ENCODE data around the gene PAM. TPM values are rescaled to one million over a fixed set of nuclear protein-coding genes. Genes with fewer than 3 reads are reported as not detected.
"Not testable (repeated sequence)": the region's sequence is repeated elsewhere in the genome, so short reads cannot be mapped to it uniquely, and the experiment has no call there.

PAM gene
- total RNA-seq, 1 donor from 2014 or later = 250 TPM

DNA sequence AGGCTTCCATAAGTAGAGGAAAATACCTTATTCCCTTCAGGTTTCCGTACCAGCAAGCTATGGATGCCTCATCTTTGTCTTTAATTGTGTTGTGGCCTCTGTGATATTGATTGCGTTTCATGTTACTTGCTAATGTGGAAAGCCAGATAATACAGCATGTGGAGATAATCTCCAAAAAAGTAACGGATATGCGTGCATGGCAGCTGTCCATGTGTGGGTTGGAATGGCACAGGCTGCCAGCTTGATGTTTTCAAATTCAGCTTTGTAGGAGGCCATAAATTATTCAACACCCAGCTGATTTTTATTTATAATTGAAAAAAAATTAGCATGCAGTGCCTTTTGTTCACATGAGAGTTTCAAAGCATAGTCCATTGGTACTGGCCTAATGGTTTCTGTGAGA, 219.9 kb downstream of the PAM start:
- DNase-seq (ENCODE audit: extremely low read depth, low read depth, low spot score) = no peak

DNA sequence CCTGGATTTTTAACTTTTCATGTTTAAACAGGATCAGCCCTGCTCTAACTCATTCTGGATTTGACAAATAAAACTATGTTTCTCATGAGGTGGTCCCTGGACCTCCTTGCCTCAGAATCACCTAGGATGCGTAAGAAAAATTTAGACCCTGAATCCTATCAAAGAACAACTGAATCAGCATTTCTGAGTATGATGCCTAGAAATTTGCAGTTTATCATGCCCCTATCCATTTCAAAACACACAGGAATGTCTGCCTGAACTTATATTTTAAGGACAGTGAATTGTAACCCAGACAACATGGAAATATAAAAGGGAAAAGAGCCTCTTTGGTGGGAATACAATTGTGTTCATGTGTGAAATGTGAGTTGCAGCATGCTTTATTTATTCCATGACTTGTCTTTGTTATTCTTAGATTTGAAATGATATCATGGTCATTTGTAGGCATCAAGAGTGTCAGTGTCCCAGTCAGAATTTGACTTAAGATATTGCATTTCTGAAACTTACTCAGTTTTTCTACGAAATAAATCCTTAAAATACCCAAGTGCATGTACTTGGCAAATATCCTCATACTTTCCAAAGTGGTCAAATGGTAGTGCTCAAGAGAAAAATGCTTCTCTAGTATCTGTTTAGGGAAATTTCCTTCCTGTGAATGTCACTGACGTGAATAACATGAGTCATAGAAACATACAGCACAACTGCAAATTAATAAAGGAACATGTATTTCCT, 220.5 kb downstream of the PAM start:
- peak; percentile 68 for DNase-seq (ENCODE audit: extremely low read depth, low read depth, low spot score)

DNA sequence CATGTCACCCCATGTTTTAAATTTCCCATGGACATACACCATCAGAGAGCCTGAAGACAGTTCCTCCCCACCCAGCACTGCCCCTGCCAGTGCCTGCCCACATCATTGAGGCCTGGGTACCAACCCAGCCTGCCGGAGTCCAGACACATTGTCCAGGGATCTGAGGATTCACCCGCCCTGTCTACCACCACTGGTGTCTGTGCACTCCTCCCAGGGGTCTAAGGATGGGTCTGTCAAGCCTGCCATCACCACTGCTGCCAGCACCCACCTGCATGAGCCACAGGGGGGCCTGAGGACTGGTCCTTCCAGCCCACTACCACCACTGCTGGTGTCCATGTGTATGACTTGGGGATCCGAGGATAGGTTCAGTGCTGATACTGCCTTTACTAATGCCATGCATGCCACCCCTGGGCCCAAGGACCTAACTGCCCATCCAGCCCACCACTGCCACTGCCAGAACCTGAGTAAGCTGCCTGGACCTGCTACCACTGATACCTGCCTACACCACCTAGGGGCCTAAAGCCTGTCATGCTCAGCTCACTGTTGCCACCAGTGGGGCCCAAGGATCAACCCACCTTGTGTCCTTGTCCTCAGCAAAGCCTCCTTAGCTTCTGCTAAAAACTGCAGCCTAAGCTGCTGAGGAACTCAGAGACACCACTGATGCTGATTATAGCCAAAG, 227.0 kb downstream of the PAM start:
- no peak for DNase-seq (ENCODE audit: extremely low read depth, low read depth, low spot score)

DNA sequence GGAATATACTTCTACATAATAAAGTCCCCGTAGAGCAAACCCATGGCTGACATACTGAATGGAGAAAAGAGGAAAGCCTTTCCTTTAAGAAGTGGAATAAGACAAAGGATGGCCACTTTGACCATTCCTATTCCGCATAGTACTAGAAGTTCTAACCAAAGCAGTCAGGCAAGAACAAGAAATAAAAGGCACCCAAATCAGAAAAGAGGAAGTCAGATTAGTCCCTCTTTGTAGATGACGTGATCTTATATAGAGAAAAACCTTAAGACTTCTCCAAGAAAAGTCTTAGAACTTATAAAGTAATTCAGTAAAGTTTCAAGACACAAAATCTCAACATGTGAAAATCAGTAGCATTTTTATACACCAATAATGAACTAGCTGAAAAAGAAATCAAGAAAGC, 231.0 kb downstream of the PAM start:
- no peak for DNase-seq (ENCODE audit: extremely low read depth, low read depth, low spot score)

DNA sequence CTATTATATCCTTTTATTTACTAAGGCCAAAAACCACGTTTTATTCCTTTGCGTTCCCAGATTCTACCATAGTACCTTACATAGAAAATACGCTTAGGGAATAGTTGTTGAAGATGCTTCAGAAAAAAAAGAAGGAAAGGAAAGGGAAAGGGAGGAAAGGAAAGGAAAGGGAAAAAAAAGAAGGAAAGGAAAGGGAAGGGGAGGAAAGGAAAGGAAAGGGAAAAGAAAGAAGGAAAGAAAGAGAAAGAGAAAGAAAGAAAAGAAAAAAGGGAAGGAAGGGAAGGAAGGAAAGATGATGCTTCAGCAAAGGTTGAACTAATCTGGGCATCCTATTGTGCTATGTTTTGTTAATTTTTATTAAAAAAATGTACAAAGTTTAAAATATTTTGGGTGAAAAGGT, 233.4 kb downstream of the PAM start:
- no peak for DNase-seq (ENCODE audit: extremely low read depth, low read depth, low spot score)

DNA sequence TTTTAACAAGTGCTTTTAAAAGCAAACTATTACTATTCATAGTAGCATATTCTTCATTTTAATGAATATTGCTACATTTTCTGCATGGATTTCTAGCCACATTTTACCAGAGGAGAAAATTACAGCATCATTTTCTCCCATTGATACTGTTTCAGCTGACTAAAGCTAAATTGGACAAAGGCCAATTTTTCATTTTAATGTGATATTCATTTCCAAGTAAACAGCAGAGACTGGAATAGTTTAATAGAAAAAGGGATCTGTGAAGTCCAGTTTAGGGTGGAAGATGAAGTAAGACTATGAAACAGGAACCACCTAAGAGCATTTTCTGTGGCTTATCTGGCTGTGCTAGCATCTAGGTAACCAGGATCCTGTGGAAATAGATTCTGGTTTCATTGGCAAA, 236.7 kb downstream of the PAM start:
- DNase-seq (ENCODE audit: extremely low read depth, low read depth, low spot score) = no peak

DNA sequence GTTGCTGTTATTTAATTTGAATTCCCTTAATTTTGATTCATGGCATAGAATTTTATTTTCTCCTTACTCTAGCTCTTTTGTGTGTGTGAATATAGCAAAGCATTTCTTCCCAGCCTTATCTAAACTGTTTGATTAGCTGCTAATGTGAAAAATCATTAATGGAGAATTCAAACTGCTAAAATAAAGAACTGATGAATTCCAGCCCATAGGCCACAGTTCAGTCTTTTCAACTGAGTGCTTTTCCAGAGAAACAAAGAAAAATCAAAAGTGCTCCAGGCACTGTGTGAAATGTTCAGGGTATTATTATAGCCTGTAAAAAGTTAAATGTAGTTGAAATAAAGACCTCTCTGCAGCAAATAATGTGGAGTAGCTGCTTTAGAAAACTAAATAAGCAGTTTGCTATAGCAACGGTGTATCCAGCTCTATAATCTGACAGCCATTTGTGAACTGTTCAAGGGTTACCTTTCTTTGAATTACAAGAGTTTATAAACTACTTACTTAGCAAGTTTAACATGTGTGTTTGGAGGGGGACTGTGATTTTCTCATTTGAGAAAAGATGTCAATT, 241.0 kb downstream of the PAM start:
- DNase-seq (ENCODE audit: extremely low read depth, low read depth, low spot score) = no peak

DNA sequence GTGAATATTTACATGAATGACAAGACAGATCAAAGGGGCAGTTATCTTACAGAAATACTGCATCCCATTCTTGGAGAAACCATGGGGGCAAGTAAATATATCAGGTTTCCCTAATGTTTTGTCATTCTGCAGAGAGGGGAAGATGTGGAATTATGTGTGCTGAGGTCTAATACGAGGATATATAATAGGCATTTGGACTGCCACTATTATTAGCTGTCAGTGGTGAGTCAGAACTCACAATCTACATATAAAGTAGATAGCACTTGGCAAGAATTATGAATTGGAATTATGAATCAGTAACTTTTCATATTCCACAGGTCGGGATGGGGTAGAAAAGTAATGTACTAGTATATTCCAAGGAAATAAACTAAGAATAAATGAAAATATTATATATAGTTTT, 243.1 kb downstream of the PAM start:
- DNase-seq (ENCODE audit: extremely low read depth, low read depth, low spot score) = no peak

DNA sequence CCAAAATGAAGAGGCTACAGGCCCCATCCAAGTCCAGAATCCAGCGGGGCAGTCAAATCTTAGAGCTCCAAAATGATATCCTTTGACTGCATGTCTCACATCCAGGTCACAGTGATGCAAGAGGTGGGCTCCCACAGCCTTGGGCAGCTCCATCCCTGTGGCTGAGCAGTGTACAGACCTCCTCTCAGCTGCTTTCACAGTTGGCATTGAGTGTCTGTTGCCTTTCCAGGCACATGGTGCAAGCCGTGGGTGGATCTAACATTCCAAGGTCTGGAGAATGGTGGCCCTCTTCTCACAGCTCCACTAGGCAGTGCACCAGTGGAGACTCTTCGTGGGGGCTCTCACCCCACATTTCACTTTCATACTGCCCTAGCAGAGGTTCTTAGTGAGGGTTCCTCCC, 244.1 kb downstream of the PAM start:
- no peak for DNase-seq (ENCODE audit: extremely low read depth, low read depth, low spot score)

DNA sequence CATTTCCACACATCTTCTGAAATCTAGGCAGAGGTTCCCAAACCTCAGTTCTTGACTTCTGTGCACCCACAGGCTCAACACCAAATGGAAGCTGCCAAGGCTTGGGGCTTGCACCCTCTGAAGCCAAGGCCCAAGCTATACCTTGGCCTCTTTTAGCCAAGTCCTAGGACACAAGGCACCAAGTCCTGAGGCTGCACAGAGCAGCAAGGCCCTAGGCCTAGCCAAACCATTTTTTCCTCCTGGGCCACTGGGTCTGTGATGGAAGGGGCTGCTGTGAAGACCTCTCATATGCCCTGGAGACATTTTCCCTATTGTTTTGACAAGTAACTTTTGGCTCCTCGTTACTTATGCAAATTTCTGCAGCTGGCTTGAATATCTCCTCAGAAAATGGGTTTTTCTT, 244.5 kb downstream of the PAM start:
- DNase-seq (ENCODE audit: extremely low read depth, low read depth, low spot score) = not testable (repeated sequence)

DNA sequence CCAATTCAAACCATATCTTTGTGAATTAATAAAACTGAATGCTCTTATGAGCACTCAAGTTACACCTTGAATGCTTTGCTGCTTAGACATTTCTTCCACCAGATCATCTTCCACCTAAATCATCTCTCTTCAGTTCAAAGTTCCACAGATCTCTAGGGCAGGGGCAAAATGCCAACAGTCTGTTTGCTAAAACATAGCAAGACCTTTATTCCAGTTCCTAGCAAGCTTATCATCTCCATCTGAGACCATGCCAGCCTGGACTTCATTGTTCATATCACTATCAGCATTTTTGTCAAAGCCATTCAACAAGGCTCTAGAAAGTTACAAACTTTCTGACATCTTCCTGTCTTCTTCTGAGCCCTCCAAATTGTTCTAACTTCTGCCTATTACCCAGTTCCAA, 245.0 kb downstream of the PAM start:
- no peak for DNase-seq (ENCODE audit: extremely low read depth, low read depth, low spot score)

DNA sequence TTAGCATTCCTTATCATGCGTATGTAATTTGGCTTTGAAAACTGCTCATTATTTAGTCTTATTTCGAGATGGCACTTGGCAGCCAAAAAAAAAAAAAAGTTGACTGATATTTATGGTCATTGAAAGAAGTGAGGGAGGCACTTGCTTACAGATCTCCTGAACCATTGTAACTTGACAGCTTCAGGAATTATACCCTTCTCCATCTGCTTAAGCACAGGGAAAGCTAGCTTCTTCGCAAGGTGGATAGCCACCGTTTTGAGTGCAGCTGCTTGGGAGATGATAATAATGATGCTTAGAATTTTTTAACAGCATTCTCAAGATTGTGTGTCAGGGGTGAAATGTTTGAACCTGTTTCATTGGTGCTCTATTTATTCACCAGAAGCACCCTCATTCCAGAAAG, 248.8 kb downstream of the PAM start:
- DNase-seq (ENCODE audit: extremely low read depth, low read depth, low spot score) = no peak

DNA sequence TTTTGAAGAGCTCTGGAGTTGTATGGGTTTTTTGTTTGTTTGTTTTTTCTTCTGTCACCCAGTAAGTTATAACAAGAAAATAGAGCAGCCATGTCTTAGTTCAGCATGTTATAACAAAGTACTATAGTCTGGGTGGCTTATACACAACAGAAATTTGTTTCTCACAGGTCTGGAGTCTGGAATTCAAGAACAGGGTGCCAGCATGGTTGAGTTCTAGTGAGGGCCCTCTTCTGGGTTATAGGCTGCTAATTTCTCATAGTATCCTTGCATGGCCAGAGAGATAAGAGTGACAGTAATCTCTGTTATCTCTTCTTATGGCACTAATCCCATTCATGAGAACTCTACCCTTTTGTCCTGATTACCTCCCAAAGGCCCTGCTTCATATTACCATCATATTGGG, 250.2 kb downstream of the PAM start:
- no peak for DNase-seq (ENCODE audit: extremely low read depth, low read depth, low spot score)

DNA sequence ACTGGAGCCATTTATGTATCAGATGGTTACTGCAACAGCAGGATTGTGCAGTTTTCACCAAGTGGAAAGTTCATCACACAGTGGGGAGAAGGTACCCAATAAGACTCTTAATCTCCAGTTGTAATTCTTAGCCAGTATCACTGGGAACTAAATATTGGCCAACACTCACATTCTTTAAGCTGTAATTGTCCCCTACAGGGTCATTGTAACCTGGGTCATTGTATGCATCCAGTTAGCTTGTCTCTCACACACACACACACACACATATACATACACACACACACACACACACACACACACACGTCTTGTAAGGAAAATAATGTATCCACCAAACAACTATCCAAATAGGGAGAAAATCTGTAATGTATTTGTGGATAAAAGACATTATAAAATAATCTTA, 251.8 kb downstream of the PAM start:
- DNase-seq (ENCODE audit: extremely low read depth, low read depth, low spot score) = no peak

DNA sequence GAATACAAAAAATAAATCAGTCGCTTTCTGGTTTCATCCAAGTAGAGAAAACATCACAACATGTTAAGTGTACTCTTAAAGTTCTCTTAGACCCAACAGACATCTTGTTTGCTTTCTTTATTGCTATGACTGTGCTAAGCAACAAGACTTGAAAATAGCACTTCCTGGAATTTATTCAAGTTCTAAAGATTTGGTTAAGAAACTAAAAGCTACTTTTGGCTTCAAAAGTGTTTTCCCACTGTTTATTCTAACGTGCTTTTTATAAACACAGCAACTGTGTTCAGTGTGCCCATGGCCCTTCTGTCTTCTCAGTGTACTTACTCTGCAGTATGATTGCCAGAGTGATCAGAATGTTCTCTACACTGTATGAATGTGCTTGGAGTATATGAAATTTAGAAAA, 255.1 kb downstream of the PAM start:
- DNase-seq (ENCODE audit: extremely low read depth, low read depth, low spot score) = no peak

DNA sequence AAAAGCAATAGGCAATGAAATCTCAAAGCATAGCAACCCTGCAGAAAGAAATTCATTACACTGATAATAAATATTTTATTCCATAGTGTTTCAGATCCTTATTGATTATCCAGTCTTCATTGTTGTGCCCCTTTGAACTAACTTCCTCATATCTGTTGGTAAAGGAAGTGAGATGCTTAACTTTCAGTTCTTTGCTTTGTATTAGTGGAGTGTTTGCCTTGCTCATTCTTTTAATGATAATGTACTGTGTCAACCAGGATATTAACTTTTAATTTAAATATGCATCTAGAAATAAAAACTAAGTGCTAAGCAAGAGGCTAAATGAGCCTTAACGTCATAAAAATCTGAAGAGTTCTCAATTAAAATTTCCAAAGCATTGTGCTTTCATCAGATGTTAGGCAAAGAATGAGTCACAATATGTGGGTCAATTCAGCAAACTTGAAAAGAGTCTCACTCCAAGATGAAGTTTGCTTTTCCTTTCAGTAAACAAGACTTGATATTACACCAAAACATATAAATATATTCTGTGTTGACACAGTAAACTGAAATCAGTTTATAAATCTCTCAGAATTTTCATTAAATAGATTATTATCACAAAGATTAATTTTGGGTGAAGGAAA, 258.9 kb downstream of the PAM start:
- DNase-seq (ENCODE audit: extremely low read depth, low read depth, low spot score) = no peak

DNA sequence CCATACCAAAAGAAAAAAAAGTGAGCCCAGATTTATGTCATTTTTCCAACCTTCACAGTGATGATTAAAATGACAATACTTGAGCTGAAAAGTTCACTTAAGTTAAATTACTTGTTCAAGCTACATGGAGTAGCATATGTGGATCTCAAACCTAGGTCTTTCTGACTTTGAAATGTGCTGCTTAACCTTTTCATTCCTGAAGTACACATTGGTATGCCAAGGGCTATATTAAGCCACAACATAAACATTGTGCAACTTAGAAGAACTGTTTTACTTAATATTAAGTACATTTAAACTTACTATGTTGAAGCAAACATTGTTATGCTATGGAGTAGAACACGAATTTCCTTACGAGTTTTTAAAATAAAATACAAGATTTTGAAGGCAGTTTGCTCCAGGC, 259.9 kb downstream of the PAM start:
- no peak for DNase-seq (ENCODE audit: extremely low read depth, low read depth, low spot score)

DNA sequence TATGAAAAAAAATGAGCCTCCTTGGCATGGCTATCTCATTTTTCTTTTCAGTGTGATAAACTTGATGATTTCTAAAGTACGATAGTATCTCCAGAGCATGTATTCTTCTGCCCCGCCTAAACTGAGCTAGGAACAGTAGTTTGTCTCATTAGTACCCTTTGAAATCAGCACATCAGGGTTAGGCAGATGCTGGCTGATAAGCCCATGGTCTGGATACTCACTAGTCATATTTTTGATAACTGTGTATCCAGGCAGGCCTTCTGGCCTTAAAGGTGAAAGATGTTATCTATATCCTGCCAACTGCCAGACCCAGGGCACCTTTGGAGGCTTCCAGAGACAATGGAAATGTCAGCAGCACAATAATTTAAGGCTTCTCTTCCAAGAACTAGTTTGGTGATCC, 261.1 kb downstream of the PAM start:
- DNase-seq (ENCODE audit: extremely low read depth, low read depth, low spot score) = no peak

DNA sequence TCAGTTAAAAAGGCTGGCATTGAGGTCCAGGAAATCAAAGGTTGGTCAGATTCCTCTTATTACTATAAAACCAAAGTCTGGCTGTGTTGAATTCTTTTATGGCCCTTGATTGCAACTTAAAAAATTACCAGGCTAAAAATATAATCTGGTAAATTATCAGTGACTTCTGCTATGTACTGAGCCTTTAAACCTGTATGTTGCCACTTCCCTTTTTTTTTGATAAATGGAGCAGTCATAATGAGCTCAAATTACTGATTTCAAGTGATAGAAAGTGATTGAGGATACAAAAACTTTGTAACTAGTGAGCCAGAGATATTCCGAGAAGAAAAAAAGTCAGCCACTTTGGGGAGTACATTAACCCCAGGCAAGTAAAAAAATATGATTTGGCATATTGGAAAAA, 264.7 kb downstream of the PAM start:
- no peak for DNase-seq (ENCODE audit: extremely low read depth, low read depth, low spot score)

DNA sequence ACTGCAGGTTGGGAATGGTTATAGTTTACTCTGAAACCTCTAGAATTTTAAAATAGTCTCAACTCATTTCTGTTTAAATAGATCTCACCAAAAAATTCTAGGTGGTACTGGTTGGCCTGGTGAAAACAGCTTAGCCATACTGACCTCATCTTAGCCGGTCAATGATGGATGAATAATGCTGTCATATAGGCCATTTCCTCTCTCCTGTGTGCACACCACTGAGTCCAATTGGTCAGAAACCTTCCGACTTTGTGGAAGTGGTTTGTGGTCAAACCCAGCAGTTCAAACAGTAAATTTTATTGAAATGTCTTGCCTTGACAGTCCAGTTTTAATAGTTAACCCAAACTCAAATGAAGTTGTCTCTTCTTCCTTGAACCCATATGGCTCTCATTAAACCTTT, 266.2 kb downstream of the PAM start:
- no peak for DNase-seq (ENCODE audit: extremely low read depth, low read depth, low spot score)

DNA sequence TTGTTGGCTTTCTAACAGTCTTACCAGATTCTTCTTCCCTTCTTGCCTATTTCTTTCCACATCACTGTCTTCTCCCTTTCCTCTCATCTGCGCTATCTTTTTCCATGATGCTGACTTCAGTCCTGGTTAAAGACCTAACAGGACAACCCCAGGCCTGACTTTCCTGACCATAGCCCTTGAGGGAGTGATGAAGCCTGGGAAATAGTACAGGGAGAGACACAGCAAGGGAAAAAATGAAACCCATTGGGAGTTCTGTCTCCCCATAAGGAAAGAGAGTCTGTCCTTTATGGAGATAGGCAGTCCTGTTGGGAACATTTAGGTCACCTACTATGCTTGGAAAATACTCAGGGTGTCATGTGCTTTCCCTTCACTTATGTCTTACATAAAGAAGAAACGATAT, 272.2 kb downstream of the PAM start:
- DNase-seq (ENCODE audit: extremely low read depth, low read depth, low spot score) = no peak

DNA sequence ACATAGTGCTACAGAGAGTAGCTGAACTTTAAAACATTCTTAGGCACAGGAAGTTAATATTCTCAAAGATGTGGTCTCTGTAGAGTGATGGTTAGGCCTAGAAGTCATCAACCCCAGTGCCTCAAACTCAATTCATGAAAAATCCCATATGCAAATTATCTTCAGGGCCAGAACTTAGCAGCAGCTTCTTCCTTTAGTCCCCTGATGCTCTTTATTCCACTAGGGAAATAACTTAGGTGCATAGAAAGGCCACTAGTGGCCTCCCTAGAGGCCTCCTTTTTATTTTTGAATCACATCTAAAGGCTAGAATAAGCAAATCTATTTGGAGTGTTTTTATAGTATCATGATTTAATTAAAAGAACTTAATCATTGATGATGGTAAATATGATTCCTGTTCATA, 276.5 kb downstream of the PAM start:
- DNase-seq (ENCODE audit: extremely low read depth, low read depth, low spot score) = no peak

Data from glomerular endothelial cell (primary cell).